Fibroblast of skin of right quadriceps (primary cell): Measurements from ENCODE around the gene CHD3.
"Not testable (repeated sequence)": the region's sequence is repeated elsewhere in the genome, so short reads cannot be mapped to it uniquely, and the experiment has no call there.

Experiments
- DNase-seq: peaks from one replicate; pipeline ENCODE4 v3.0.0-alpha.2; 2013

CHD3 gene

GRCh38 chr17:7940034-7940433 lies 51.4 kb downstream of the CHD3 start:
- DNase-seq = no peak

GRCh38 chr17:7940743-7941142 lies 52.2 kb downstream of the CHD3 start:
- DNase-seq = no peak

- no peak for DNase-seq
Observed at GRCh38 chr17:7943291-7943690, 54.7 kb downstream of the CHD3 start.

- no peak for DNase-seq
Observed at GRCh38 chr17:7944326-7944725, 55.7 kb downstream of the CHD3 start.

GRCh38 chr17:7945651-7946050 lies 57.1 kb downstream of the CHD3 start:
- DNase-seq = no peak

- no peak for DNase-seq
Observed at GRCh38 chr17:7946441-7946840, 57.9 kb downstream of the CHD3 start.

GRCh38 chr17:7947651-7948050 lies 59.1 kb downstream of the CHD3 start:
- DNase-seq = no peak

- DNase-seq = no peak
Observed at GRCh38 chr17:7950578-7950977, 62.0 kb downstream of the CHD3 start.

- no peak for DNase-seq
Observed at GRCh38 chr17:7951143-7951792, 62.7 kb downstream of the CHD3 start.

GRCh38 chr17:7953266-7953665 lies 64.7 kb downstream of the CHD3 start:
- DNase-seq = not testable (repeated sequence)

- DNase-seq = peak; percentile 25
Observed at GRCh38 chr17:7955414-7956227, 67.0 kb downstream of the CHD3 start.

GRCh38 chr17:7956228-7956965 lies 67.8 kb downstream of the CHD3 start:
- peak; percentile 48 for DNase-seq

GRCh38 chr17:7959503-7960253 lies 71.1 kb downstream of the CHD3 start:
- DNase-seq = no peak

- no peak for DNase-seq
Observed at GRCh38 chr17:7961421-7961820, 72.8 kb downstream of the CHD3 start.
